ENCODE data around the gene AFTPH. TPM values are rescaled to one million over a fixed set of nuclear protein-coding genes. Genes with fewer than 3 reads are reported as not detected.
A peak's percentile ranks its signal among the peaks of the same experiment; 100 is the strongest.

AFTPH gene
- total and polyA plus RNA-seq, 8 donors = 16.1 to 35.4 (median 19.6) TPM

- WGBS, 2 donors = 27 to 37% methylated on average over 4 of the region's 4 CpGs
- TF ChIP-seq CTCF (IDR thresholded peaks at IDR 0.05) = no peak
- Histone ChIP-seq H3K27ac (no peak overlapping the region), H3K4me1 (no peaks in the 10 kb centered on the region), H3K27me3 (no peaks in the 10 kb centered on the region), H3K36me3 (peaks cover 0 to 18% (median 0%) of the 10 kb centered on the region in 3 donors), H3K4me3 (no peak overlapping the region), H3K9me3 (no peaks in the 10 kb centered on the region)
- intact Hi-C loops (cut with DNase I) = no loop called here
- ATAC-seq = peak in 3 of 4 donors; percentile 22 to 73 (median 51)
- no peak for FAIRE-seq
- no peak for DNase-seq
Measured at GRCh38 chr2:64595397-64596176, 71.5 kb downstream of the AFTPH start.

- ATAC-seq = no peak
- intact Hi-C loops (cut with DNase I) = no loop called here
- 91 to 94% methylated on average over 6 of the region's 6 CpGs for WGBS, 2 donors
Measured at GRCh38 chr2:64598226-64598625, 74.1 kb downstream of the AFTPH start.

GRCh38 chr2:64599469-64599868, 75.3 kb downstream of the AFTPH start:
- intact Hi-C loops (cut with DNase I) = no loop called here
- ATAC-seq (peak in 1 of 4 donors; percentile 44), FAIRE-seq (no peak), DNase-seq (no peak)
- Histone ChIP-seq H3K27ac (no peak overlapping the region), H3K4me1 (no peaks in the 10 kb centered on the region), H3K4me3 (no peak overlapping the region), H3K27me3 (no peaks in the 10 kb centered on the region), H3K9me3 (no peaks in the 10 kb centered on the region), H3K36me3 (no peaks in the 10 kb centered on the region)
- WGBS, 2 donors = 36 to 45% methylated on average over 3 of the region's 3 CpGs
- no peak for TF ChIP-seq CTCF (IDR thresholded peaks at IDR 0.05)

More at GRCh38 chr2:64598226-64598625, 74.1 kb downstream of the AFTPH start:
- H3K27ac ChIP-seq = no peak overlapping the region
- FAIRE-seq = no peak
- no peaks in the 10 kb centered on the region for H3K4me1 ChIP-seq
- no peak overlapping the region for H3K4me3 ChIP-seq
- no peaks in the 10 kb centered on the region for H3K36me3 ChIP-seq
- H3K9me3 ChIP-seq = no peaks in the 10 kb centered on the region
- TF ChIP-seq CTCF (IDR thresholded peaks at IDR 0.05) = no peak
- no peak for DNase-seq
- no peaks in the 10 kb centered on the region for H3K27me3 ChIP-seq

- no peak for TF ChIP-seq CTCF (IDR thresholded peaks at IDR 0.05)
- no peak overlapping the region for H3K27ac ChIP-seq
- no peak for ATAC-seq
- no peaks in the 10 kb centered on the region for H3K27me3 ChIP-seq
- no peaks in the 10 kb centered on the region for H3K36me3 ChIP-seq
- H3K4me3 ChIP-seq = no peak overlapping the region
- FAIRE-seq = no peak
- WGBS, 2 donors = 58 to 59% methylated on average over 8 of the region's 8 CpGs
- intact Hi-C loops (cut with DNase I) = loop anchor here in 1 of 3 donors (5.0 kb wide), 1 partner anchor 261 kb away; no protein-coding TSS in a partner anchor
- peaks cover 0 to 5% (median 4%) of the 10 kb centered on the region in 3 donors for H3K4me1 ChIP-seq
- no peaks in the 10 kb centered on the region for H3K9me3 ChIP-seq
- no peak for DNase-seq
Measured at GRCh38 chr2:64601034-64601754, 77.1 kb downstream of the AFTPH start.
